Fibroblast of skin of right quadriceps (primary cell): ENCODE measurements around the gene PHKG2.
A peak's percentile ranks its signal among the peaks of the same experiment; 100 is the strongest.

Experiments used
- DNase-seq: peaks from one replicate; pipeline ENCODE4 v3.0.0-alpha.2; 2013

Gene PHKG2

GRCh38 chr16:30758988-30759491 is 10.8 kb downstream of the PHKG2 start:
- no peak for DNase-seq

DNA sequence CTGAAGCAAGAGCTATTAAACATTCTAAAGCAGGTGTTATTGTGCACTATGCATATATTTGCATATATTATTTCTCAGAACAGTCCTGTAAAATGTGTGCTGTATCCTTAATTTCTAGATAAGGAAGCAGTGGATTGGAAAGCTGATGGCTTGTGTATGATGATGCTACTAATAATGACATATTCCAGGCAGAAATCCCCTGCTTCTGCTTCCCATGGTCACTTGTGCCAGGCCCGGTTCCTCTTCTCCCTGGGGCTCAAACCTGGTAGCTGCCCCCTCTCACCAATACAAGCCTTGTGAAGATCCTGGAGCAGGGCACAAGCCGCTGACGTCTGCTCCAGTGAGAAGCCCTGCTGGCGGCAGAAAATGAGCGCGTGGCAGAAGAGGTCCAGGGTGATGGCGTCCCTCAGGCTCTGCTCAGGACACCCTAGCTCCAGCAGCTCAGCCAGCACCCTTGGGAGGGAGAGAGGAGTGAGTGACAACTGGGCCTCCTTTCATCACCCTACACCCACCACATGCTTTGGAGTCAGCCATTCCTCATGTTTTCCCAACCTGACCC is 11.9 kb downstream of the PHKG2 start:
- DNase-seq = no peak

DNA sequence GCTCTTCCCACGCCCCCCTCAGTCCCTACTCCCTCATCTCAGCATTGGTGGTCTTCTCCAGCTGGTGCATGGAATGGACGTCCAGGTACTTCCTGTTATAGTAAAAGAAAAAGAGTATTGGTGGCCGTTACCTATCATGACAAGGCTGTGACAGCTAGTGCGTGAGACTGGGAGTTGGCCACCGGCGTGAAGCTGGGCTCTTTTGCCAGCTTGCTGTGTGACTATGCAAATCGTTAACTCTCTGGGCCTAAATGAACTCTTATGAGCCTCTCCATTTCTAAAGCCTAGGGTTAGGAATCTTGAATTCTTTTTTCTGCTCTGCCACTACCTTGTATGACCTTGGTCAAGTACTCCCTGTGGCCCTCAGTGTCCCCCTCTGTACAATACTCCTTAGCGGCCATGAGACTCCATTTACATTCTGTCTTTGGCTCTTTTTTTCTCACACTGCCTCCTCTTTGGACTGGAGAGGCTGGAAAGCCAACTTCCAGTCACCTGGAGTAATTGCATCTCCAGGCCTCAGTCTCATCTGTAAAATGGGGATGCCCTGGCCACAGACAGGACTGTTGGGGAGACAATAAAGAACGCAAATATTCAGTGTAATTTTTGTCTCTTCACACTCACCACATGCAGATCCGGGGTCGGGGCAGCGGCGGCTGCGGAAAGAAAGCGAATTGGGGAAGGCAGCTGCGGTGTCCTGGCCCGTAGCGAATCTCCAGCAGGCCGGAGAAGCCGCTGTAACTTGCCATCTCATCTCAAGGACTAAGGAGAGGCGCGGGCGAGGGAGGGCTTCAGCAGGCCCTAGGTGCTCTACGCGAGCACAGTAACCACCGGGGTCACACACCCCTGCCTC is 12.6 kb downstream of the PHKG2 start:
- DNase-seq = no peak

- DNase-seq = peak; percentile 20
Measured at GRCh38 chr16:30761427-30761927, 13.3 kb downstream of the PHKG2 start.

GRCh38 chr16:30761928-30762902 is 14.0 kb downstream of the PHKG2 start, which contains the start of the genes CFAP119 and RNF40:
Gene CFAP119 (minus strand): TSS chr16:30762062. CDS start chr16:30761748, 314 bp downstream.
Gene RNF40 (plus strand): TSS chr16:30762322. CDS start chr16:30762546, 224 bp downstream.
- DNase-seq = peak; percentile 97

DNA sequence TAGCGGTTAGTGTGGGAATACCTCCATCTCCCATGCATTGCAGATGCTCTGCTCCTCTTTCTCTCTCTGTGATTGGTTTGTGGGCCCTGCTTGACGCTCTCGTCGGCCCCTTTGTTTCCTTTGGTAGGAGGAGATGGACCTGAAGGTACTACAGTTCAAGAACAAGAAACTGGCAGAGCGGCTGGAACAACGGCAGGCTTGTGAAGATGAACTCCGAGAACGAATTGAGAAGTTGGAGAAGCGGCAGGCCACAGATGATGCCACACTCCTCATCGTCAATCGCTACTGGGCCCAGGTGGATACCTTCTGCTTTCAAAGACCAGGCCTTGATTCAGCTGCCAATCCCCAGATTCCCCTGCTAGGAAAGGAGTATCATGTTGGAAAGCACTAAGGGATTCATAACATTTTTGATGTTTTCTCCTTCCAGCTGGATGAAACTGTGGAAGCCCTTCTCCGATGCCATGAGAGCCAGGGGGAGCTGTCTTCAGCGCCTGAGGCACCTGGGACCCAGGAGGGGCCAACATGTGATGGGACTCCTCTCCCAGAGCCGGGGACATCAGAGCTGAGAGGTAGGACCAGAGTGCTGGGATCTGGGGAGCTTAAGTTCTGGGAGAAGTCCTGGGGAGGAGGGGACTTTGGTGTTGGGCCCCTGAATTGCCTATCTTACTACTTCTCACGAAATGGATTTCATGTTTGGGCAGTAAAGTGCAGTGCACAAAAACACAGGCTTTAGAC is 14.9 kb downstream of the PHKG2 start:
- no peak for DNase-seq

DNA sequence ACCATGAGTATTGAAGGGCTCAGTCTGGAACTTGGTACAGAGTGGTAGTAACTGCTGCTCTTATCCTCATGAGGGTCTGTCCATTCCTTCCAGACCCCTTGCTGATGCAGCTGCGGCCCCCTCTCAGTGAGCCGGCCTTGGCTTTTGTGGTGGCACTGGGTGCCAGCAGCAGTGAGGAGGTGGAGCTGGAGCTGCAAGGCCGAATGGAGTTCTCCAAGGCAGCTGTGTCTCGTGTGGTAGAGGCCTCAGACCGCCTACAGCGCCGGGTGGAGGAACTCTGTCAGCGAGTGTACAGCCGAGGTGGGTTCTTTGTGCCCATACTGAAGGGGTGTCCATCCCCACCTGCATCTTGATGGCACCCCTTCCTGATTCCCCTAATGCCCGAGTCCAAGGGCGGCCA is 15.9 kb downstream of the PHKG2 start:
- DNase-seq = no peak

GRCh38 chr16:30764816-30765465 is 16.7 kb downstream of the PHKG2 start:
- DNase-seq = no peak

GRCh38 chr16:30766206-30766932 is 18.1 kb downstream of the PHKG2 start:
- DNase-seq = no peak

DNA sequence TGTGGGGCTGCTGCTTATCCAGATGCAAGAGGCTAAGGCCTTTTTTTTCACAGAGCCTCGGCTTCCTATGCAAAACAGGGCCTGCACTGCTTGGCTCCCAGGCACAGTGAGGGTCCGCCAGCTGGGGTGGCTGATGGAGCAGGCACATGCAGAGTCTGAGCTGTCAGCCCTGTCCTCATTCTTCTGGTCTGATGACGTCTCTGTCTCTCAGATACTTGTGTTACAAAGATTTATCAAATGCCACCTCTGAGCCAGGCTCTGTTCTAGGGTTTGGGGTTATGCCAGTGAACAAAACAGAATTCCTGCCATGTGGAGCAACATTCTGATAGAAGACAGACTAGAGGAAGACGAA is 18.7 kb downstream of the PHKG2 start:
- DNase-seq = no peak

- DNase-seq = no peak
Measured at GRCh38 chr16:30767767-30768465, 19.7 kb downstream of the PHKG2 start.

DNA sequence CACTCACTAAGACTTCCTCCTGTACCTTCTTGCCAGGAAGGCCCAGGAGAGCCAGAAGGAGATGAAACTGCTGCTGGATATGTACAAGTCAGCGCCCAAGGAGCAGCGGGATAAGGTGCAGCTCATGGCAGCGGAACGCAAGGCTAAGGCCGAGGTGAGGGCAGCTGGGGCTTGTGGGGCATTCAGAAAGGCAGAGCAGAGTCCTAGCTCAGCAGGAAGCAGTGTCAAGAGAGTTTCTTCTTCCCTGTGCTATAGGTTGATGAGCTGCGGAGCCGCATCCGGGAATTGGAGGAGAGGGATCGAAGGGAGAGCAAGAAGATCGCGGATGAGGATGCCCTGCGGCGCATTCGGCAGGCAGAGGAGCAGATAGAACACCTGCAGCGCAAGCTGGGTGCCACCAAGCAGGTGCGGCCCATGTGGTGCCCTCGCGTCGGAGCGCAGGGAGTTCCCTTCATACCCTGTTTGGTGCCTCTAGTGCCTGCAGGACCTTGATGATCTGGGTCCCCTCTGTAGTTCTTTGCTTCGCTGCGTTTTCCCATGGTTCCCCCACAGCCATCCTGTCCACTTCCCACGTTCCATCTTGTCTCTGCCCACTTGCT is 20.5 kb downstream of the PHKG2 start:
- DNase-seq = no peak

DNA sequence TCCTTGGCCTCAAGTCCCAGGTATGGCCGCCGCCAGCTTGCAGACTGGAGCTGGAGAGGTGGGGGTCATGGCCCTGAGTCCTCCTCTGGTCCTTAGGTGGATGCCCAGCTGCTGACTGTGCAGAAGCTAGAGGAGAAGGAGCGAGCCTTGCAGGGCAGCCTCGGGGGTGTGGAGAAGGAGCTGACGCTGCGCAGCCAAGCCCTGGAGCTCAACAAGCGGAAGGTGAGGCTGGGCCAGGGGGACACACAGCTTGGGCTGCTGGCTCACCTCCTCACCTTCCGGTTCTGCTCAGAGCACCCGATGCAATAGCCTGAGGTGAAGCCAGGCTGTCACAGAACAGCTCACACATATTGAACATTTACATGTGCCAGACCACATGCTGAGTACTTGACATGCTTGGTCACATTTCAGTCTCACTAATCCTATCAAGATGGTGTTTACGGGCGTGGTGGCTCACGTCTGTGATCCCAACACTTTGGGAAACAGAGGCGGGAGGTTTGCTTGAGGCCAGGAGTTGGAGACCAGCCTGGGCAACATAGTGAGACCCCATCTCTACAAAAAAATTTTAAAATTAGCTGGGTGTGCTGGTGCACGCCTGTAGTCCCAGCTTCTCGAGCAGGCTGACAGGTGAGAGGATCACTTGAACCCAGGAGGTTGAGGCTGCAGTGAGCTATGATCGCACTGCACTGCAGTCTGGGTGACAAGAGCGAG is 21.3 kb downstream of the PHKG2 start:
- no peak for DNase-seq

GRCh38 chr16:30771726-30772125 is 23.5 kb downstream of the PHKG2 start:
- no peak for DNase-seq

DNA sequence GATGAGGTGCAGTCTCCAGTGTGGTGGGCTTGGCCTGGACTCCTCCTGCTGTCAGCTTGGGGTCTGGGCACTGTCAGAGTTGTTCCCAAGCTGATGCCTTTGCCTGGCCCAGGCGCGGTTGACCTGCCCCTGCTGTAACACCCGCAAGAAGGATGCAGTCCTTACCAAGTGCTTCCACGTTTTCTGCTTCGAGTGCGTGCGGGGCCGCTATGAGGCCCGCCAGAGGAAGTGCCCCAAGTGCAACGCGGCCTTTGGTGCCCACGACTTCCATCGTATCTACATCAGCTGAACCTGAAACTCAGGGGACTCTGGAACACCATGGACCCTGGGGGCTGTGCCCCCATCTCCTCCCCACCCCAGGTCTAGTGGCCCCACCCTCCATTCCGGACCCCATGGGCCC is 25.6 kb downstream of the PHKG2 start:
- no peak for DNase-seq

DNA sequence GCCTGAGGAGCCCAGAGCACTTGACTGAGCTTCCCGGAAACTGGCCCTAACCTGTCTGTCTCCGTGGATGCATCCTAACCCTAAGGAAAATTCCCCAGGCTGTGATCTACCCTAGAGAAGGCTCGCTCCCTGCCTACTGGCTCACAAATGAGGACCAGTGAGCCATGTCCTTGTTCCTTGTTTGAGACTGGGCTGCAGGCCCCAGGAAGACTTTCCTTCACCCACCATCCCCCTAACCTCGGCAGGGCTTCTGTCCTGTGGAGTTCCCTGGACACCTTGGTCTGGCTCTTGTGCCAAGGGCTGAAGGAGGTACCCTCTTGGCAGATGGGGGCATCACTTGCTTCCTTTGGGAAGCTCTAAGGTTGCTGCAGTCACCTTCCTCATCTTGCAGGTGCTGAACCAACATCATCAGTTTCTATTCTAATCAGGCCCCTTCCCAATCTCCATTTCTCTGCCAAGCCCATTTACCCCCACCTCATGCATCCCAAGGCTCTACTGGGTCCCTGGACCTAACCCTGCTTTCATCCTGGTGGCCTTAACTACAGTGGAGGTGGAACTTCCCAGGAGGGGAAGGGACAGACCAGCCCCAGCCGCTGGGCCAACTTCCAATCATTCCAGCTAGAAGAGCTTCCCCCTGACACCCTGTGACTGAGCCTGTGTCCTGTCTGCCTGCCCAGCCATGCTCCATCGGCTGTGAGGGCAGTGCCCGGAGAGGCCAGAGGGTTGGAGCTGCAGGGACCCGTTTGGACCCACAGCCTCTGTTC is 26.3 kb downstream of the PHKG2 start:
- DNase-seq = no peak

- no peak for DNase-seq
Measured at GRCh38 chr16:30775131-30775391, 26.8 kb downstream of the PHKG2 start.

DNA sequence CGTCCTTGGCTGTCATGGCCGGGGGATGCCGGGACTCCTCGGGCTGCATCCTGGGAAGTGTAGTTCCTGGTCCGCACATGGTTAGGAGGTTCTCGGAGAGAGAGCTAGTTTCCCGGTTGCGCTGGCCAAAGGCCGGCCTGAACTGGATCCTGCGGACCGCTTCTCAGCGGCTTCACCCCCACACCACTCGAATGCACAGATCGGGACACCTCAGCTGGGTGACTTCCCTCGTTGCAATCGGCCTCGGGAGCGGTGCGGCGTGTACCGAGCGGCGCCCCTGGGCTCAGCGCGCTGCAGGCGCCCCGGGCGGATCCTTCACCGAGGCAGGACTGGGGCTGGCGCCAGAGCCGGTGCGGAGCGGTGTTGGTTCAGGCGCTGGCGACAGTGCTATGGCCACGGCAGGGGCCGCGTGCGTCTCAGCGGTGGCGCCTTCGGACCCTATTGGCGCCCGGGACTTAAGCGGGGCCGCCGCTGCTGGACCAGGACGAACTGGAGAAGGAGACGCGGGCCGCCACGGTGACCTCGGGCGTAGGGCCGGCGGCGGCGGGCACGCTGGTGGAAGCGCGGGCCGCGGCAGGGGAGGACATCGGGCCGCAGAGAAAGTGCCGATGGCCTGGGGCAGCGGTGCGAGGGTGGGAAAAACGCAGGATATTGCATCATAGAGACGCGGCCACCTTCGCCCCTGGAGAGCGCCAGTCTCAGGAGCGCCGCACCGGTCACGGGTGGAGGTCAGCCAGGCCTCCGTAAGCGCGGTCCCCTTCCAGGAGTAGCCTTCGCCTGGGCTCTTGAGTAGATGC is 27.4 kb downstream of the PHKG2 start:
- DNase-seq = peak; percentile 80
